ENCODE measurements around the gene AKR1A1. TPM values are rescaled to one million over a fixed set of nuclear protein-coding genes. Genes with fewer than 3 reads are reported as not detected.
A peak's percentile ranks its signal among the peaks of the same experiment; 100 is the strongest.

AKR1A1 gene
- total RNA-seq, 2 donors from 2014 or later, result 155 to 178 TPM

DNA sequence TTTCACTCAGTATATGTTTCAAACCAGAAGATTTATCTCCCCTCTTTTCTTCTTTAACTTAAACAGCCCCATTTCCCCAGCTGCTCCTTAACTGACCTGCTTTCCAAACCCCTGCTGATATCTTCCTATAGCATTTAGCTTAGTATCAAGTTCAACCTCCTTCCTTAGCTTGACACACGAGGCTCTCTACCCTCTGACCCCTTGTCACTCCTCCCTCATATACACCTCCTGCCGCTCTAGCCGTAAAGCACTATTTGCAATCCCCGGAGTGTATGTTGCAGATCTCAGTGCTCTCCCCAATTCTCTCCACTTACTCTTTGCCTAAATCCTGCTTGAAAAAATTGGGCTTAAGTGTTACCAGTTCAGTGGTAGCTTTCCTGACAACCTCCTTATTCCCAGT lies 13.7 kb upstream of the AKR1A1 start:
- H3K4me1 Mint-ChIP-seq (ENCODE audit: low read depth), result peaks cover 22% of the 10 kb centered on the region
- H3K27me3 Mint-ChIP-seq (ENCODE audit: low read depth), result peaks cover 16% of the 10 kb centered on the region
- H3K9me3 Mint-ChIP-seq, result no peaks in the 10 kb centered on the region
- DNase-seq (no peak), ATAC-seq (replicated peaks in 1 of 2) (peak in 1 of 2 donors; percentile 8)
- peak overlapping the region in 1 of 2 donors; percentile 42 for H3K4me3 Mint-ChIP-seq
- H3K27ac Mint-ChIP-seq, result no peak overlapping the region
- H3K36me3 Mint-ChIP-seq (ENCODE audit: insufficient read depth in 2 of 2), result no peaks in the 10 kb centered on the region

DNA sequence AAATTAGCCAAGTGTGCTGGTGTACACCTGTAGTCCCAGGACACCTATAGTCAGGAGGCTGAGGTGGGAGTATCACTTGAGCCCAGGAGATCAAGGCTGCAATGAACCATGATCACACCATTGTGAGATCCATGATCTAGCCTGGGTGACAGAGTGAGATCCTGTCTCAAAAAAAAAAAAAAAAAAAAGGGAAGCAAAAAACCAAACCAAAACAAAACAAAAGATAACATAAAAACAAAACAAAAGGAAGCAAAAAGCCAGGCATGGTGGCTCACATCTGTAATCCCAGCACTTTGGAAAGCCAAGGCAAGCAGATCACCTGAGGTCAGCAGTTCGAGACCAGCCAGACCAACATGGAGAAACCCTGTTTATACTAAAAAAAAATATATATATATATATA lies 9.4 kb upstream of the AKR1A1 start:
- Mint-ChIP-seq H3K9me3 (no peaks in the 10 kb centered on the region), H3K4me1 (ENCODE audit: low read depth) (peaks cover 47% of the 10 kb centered on the region), H3K36me3 (ENCODE audit: insufficient read depth in 2 of 2) (no peaks in the 10 kb centered on the region), H3K27me3 (ENCODE audit: low read depth) (peaks cover 10% of the 10 kb centered on the region), H3K27ac (peak overlapping the region; percentile 42), H3K4me3 (no peak overlapping the region)
- DNase-seq, result no peak
- ATAC-seq (replicated peaks in 1 of 2), result no peak

DNA sequence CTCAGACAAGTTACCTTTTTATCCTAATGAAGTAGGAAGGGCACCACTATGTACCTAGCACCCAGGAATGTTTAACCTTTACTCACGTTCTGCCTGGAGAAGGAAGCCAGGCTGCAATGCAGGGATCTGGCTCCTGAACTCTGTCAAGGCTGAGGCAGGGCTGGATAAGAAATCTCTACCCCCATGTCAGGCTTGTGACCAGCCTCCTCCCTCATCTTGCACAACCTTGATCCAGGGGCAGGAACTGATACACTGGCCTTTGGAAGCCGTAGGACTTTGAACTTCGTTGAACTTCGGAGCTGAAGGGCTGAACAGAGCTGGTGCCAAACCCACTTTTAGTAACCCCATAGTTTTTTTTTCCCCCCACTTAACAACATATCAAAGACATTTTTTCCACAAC lies 8.0 kb upstream of the AKR1A1 start:
- H3K9me3 Mint-ChIP-seq, result no peaks in the 10 kb centered on the region
- no peak overlapping the region for H3K4me3 Mint-ChIP-seq
- peaks cover 34% of the 10 kb centered on the region for H3K4me1 Mint-ChIP-seq (ENCODE audit: low read depth)
- H3K27me3 Mint-ChIP-seq (ENCODE audit: low read depth), result peaks cover 1% of the 10 kb centered on the region
- H3K27ac Mint-ChIP-seq, result no peak overlapping the region
- DNase-seq, result no peak
- no peak for ATAC-seq (replicated peaks in 1 of 2)
- H3K36me3 Mint-ChIP-seq (ENCODE audit: insufficient read depth in 2 of 2), result no peaks in the 10 kb centered on the region

DNA sequence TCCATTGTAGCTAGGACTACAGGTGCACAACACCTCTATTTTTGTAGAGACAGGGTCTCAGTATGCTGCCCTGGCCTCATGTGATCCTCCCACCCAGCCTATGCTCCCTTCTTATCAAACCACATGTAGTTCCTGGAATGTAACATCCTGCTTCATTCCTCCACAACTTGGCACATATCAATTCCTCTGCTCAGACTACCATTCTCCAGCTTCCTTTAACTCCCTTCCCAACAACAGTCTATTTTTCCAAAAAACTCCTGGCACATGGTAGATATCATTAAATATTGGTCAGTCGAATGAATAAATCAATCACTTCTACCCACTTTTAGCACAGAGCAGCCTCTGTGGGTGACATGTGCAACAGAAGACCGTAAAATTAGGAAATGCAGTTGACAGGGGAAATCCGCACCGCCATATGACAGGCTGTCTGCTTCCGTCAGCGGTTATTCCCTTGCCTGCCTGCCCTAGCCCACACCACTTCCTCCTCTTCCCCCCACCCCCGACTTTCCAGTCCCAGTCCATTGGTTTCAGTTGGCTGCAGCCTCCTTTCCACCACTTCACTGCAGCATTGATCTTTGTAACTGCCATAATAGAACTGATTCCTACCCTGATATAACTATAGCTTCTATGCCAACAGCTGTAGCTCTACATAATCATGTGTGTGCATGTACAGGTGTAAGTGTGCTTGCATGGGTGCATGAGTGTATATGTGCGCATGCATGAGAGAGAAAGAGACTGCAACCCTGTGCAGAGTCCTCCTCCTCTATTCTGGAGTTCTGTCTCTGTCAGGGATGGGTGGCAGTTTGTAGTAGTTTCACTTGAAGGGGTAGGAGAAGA lies 6.8 kb upstream of the AKR1A1 start:
- H3K36me3 Mint-ChIP-seq (ENCODE audit: insufficient read depth in 2 of 2), result no peaks in the 10 kb centered on the region
- ATAC-seq (replicated peaks in 1 of 2), result peak; percentile 81 to 88
- H3K9me3 Mint-ChIP-seq, result no peaks in the 10 kb centered on the region
- no peak overlapping the region for H3K27ac Mint-ChIP-seq
- peak; percentile 64 to 76 for DNase-seq
- H3K4me3 Mint-ChIP-seq, result peak overlapping the region; percentile 64 to 79
- H3K27me3 Mint-ChIP-seq (ENCODE audit: low read depth), result no peaks in the 10 kb centered on the region
- peaks cover 34% of the 10 kb centered on the region for H3K4me1 Mint-ChIP-seq (ENCODE audit: low read depth)

DNA sequence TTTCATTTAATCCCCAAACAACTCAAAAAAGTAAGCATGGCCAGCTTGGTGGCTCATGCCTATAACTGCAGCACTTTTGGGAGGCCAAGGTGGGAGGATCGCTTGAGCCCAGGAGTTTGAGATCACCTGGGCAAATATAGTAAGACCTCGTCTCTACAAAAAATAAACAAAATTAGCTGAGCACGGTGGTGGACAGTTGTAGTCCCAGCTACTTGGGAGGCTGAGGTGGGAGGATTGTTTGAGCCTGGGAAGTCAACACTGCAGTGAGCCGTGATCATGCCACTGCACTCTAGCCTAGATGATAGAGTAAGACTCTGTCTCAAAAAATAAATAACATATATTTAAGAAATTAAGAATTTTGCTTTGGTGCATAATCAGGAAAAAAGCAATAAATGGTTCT lies 6.1 kb upstream of the AKR1A1 start:
- Mint-ChIP-seq H3K27ac (no peak overlapping the region), H3K4me1 (ENCODE audit: low read depth) (peaks cover 34% of the 10 kb centered on the region), H3K9me3 (no peaks in the 10 kb centered on the region), H3K27me3 (ENCODE audit: low read depth) (no peaks in the 10 kb centered on the region), H3K4me3 (peak overlapping the region; percentile 69 to 79), H3K36me3 (ENCODE audit: insufficient read depth in 2 of 2) (no peaks in the 10 kb centered on the region)
- DNase-seq (no peak), ATAC-seq (replicated peaks in 1 of 2) (no peak)

DNA sequence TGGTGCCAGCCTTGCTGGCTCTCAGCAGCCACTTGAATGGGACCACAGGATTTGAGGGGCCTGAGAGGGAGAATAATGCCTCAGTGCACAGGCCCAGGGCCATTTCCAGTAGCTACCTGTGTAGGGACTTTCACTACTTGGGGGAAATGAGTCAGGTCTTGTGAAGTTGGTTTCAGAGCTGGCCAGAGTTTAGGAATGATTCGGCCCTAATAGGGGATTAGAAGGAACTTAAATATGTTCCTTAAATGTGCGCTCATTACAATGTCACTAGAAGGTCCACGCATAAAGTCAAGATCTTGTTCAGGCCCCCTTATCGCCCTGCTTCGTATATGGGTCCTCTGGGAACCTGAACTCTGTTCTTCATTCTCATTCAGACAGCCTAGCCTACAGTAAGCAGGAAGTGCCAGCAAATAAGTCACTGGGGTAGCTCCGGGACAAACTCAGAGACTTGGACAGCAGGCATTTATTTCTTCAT lies 5.6 kb upstream of the AKR1A1 start:
- ATAC-seq (replicated peaks in 1 of 2) (peak; percentile 71 to 75), DNase-seq (peak; percentile 30 to 52)
- no peaks in the 10 kb centered on the region for H3K36me3 Mint-ChIP-seq (ENCODE audit: insufficient read depth in 2 of 2)
- H3K4me3 Mint-ChIP-seq, result peak overlapping the region; percentile 27 to 69
- H3K4me1 Mint-ChIP-seq (ENCODE audit: low read depth), result peaks cover 35% of the 10 kb centered on the region
- no peak overlapping the region for H3K27ac Mint-ChIP-seq
- no peaks in the 10 kb centered on the region for H3K9me3 Mint-ChIP-seq
- H3K27me3 Mint-ChIP-seq (ENCODE audit: low read depth), result no peaks in the 10 kb centered on the region

DNA sequence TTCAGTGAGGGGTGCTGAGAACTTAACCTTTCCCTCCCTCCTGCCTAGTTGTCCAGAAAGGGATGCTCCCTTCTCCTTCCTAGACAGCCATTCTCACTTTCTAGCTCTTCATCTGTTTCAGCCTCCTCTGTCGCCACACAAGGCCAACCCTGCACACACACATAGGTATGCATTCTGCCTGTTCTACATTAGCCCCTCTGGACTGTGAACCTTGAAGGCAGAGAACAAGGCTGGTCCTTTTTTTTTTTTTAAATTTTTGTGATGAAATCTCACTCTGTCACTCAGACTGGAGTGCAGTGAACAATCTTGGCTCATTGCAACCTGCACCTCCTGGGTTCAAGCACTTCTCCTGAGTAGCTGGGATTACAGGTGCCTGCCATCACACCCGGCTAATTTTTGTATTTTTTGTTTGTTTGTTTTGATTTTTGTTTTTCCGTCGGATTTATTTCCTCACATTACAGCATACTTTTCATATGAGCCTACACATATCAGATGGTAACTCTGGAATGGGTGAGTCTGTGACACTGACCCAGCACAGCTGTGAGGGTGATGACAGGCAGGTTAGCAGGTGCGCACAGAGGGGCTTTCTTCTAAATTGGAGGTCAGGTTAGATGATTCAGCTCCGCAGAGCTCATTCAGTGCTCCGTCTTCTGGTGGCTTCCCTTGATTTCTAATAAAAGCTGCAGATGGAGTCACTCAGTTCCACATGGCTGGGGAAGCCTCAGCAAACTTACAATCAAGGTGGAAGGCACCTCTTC lies 4.9 kb upstream of the AKR1A1 start:
- H3K27ac Mint-ChIP-seq, result peak overlapping the region; percentile 4
- H3K9me3 Mint-ChIP-seq, result no peaks in the 10 kb centered on the region
- no peaks in the 10 kb centered on the region for H3K27me3 Mint-ChIP-seq (ENCODE audit: low read depth)
- no peaks in the 10 kb centered on the region for H3K36me3 Mint-ChIP-seq (ENCODE audit: insufficient read depth in 2 of 2)
- peaks cover 40% of the 10 kb centered on the region for H3K4me1 Mint-ChIP-seq (ENCODE audit: low read depth)
- no peak for DNase-seq
- ATAC-seq (replicated peaks in 1 of 2), result no peak
- H3K4me3 Mint-ChIP-seq, result peak overlapping the region; percentile 27 to 69

DNA sequence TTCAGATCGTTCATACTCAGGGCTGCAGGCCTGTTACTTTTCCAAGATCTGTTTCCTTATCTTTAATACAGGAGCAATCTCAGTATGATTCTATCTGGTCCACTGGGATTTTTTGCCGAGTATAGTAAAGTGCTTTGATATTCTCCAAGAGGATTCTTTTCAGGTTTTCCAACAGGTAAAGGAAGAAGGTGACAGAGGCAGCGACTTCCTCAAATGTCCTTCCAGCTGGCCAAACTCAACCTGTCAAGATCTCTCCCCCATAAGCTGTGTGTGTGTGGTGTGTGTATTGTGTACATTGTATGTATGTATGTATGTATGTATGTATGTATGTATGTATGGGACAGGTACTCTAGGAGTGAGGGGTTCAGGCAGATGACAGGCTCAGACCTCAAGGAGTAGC lies 1.1 kb downstream of the AKR1A1 start:
- Mint-ChIP-seq H3K4me3 (peak overlapping the region; percentile 96 to 97), H3K27ac (peak overlapping the region; percentile 90), H3K36me3 (ENCODE audit: insufficient read depth in 2 of 2) (peaks cover 4 to 9% of the 10 kb centered on the region in 2 donors), H3K9me3 (no peaks in the 10 kb centered on the region), H3K27me3 (ENCODE audit: low read depth) (no peaks in the 10 kb centered on the region), H3K4me1 (ENCODE audit: low read depth) (peaks cover 21% of the 10 kb centered on the region)
- DNase-seq, result no peak
- ATAC-seq (replicated peaks in 1 of 2), result no peak

DNA sequence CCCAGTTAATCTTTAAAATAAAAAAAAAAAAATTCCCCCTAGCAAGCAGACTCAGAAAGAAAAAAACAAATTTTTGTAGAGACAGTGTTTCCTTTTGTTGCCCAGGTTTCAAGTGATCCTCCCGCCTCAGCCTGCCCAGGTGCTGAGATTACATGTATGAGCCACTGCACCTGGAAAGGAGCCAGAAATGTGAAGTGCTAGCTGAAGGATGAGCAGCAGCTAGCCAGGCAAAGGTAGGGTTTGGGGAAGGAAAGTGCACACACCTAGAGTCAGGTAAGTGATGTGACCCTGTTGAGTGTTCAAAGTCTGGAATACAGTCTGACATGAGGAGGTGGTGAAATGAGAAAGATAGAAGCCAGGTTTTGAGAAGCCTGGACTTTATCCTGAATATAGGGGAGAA lies 1.7 kb downstream of the AKR1A1 start:
- Mint-ChIP-seq H3K27me3 (ENCODE audit: low read depth) (no peaks in the 10 kb centered on the region), H3K36me3 (ENCODE audit: insufficient read depth in 2 of 2) (peaks cover 4 to 9% of the 10 kb centered on the region in 2 donors), H3K4me1 (ENCODE audit: low read depth) (peaks cover 23% of the 10 kb centered on the region), H3K27ac (no peak overlapping the region), H3K9me3 (no peaks in the 10 kb centered on the region), H3K4me3 (peak overlapping the region; percentile 13 to 50)
- DNase-seq (peak; percentile 14 to 18), ATAC-seq (replicated peaks in 1 of 2) (no peak)

DNA sequence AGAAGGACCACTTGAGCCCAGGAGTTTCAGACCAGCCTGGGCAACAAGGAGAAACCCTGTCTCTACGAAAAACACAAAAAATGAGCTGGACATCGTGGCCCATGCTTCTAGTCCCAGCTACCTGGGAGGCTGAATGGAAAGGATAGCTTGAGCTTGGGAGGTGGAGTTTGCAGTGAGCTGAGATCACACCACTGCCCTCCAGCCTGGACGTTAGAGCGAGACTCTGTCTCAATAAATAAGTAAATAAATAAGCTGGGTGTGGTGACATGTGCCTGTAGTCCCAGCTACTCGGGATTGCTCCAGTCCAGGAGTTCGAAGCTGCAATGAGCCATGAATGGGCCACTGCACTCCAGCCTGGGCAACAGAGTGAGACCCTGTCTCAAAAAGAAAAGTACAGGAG lies 3.6 kb downstream of the AKR1A1 start:
- DNase-seq (no peak), ATAC-seq (replicated peaks in 1 of 2) (no peak)
- H3K27ac Mint-ChIP-seq, result no peak overlapping the region
- H3K4me3 Mint-ChIP-seq, result no peak overlapping the region
- H3K36me3 Mint-ChIP-seq (ENCODE audit: insufficient read depth in 2 of 2), result peaks cover 4 to 9% of the 10 kb centered on the region in 2 donors
- H3K27me3 Mint-ChIP-seq (ENCODE audit: low read depth), result no peaks in the 10 kb centered on the region
- no peaks in the 10 kb centered on the region for H3K9me3 Mint-ChIP-seq
- peaks cover 28% of the 10 kb centered on the region for H3K4me1 Mint-ChIP-seq (ENCODE audit: low read depth)

DNA sequence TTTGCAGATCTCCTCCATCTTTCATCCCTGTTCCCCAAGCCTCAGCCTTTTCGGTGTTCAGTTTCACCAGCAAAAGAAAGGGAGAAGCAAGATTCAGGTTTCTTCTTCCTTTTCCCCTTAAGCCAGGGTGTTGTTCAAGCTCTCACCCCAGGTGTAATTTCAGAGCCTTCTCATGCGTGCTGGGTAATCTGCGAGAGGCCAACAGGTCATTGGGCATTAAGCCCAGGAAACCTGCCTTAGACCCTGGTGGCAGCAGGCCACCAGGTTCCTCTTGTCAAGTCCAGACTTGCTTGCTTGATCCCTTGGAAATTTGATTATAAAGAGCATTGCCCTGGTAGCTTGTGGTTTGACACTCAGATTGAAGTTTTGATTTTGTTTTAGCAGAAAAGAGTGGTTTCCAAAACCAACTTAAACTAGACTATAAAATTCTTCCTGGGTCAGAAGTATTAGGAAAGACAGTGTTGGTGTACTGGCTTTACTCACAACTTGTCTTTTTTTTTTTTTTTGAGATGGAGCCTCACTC lies 6.9 kb downstream of the AKR1A1 start:
- peaks cover 17% of the 10 kb centered on the region for H3K4me1 Mint-ChIP-seq (ENCODE audit: low read depth)
- H3K9me3 Mint-ChIP-seq, result no peaks in the 10 kb centered on the region
- no peak overlapping the region for H3K4me3 Mint-ChIP-seq
- H3K36me3 Mint-ChIP-seq (ENCODE audit: insufficient read depth in 2 of 2), result peaks cover 5% of the 10 kb centered on the region in 2 donors
- no peaks in the 10 kb centered on the region for H3K27me3 Mint-ChIP-seq (ENCODE audit: low read depth)
- no peak for ATAC-seq (replicated peaks in 1 of 2)
- peak overlapping the region; percentile 54 for H3K27ac Mint-ChIP-seq
- no peak for DNase-seq

DNA sequence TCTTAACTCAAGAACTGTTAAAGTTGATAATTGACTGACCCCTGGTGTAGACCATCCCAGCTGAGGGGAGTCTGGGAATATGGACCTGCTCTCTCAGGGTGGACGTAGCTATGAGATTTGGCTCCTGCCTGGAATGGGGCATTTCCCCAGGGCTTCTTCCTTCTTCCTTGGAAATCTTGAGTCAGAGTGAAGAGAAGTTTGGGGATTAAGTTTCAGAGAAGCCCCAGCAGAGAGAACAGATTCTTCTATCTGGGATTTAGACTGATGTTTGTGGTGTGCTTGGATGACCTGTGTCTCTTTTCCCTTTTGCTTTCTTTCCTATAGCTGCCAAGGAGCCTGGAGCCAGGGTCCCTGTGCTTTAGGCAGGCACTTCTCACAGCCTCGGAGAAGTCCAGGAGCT lies 13.2 kb downstream of the AKR1A1 start:
- Mint-ChIP-seq H3K36me3 (ENCODE audit: insufficient read depth in 2 of 2) (peaks cover 1 to 17% of the 10 kb centered on the region in 2 donors), H3K27ac (no peak overlapping the region), H3K4me3 (no peak overlapping the region), H3K27me3 (ENCODE audit: low read depth) (no peaks in the 10 kb centered on the region), H3K4me1 (ENCODE audit: low read depth) (peaks cover 10% of the 10 kb centered on the region), H3K9me3 (no peaks in the 10 kb centered on the region)
- no peak for DNase-seq
- ATAC-seq (replicated peaks in 1 of 2), result no peak

DNA sequence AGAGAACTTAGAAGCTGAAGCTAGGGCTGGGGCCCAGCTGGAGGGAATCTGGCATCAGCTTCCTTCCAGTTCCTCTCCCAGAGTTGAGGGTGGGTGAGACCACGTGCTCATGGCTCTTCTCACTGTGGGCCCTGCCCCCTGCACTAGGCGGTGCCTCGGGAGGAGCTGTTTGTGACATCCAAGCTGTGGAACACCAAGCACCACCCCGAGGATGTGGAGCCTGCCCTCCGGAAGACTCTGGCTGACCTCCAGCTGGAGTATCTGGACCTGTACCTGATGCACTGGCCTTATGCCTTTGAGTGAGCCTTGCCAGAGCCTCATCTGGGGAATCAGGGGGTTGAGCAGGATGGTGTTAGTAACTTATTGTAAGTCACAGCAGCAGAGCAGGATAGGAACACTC lies 16.1 kb downstream of the AKR1A1 start:
- H3K4me3 Mint-ChIP-seq, result no peak overlapping the region
- H3K27me3 Mint-ChIP-seq (ENCODE audit: low read depth), result no peaks in the 10 kb centered on the region
- no peak for ATAC-seq (replicated peaks in 1 of 2)
- no peaks in the 10 kb centered on the region for H3K9me3 Mint-ChIP-seq
- no peak overlapping the region for H3K27ac Mint-ChIP-seq
- peaks cover 8% of the 10 kb centered on the region for H3K4me1 Mint-ChIP-seq (ENCODE audit: low read depth)
- peaks cover under 1 to 15% of the 10 kb centered on the region in 2 donors for H3K36me3 Mint-ChIP-seq (ENCODE audit: insufficient read depth in 2 of 2)
- no peak for DNase-seq
